B cell (primary cell): ENCODE measurements around the gene INHBB.
"Not testable (repeated sequence)": the region's sequence is repeated elsewhere in the genome, so short reads cannot be mapped to it uniquely, and the experiment has no call there.

Source experiments
- CTCF ChIP-seq: fragments of 200-600 bp; IDR thresholded peaks from one replicate; pipeline ENCODE4 v1.8.0; 2022; ENCODE audit warnings: antibody characterized with exemption, mild to moderate bottlenecking
- EZH2 ChIP-seq: IDR thresholded peaks from 2 replicates; pipeline ENCODE4 v1.6.1; 2012; ENCODE audit warnings: borderline replicate concordance, low read depth, mild to moderate bottlenecking, moderate library complexity, low read length; ENCODE audit not compliant: insufficient read depth, poor library complexity, severe bottlenecking

DNA sequence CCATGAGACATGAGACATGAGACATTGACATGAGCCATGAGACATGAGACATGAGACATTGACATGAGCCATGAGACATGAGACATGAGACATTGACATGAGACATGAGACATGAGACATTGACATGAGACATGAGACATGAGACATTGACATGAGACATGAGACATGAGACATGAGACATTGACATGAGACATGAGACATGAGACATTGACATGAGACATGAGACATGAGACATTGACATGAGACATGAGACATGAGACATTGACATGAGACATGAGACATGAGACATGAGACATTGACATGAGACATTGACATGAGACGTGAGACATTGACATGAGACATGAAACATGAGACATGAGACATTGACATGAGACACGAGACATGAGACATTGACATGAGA, 45.4 kb downstream of the INHBB start:
- not testable (repeated sequence) for TF ChIP-seq CTCF, EZH2
